GM12874 (cell line): ENCODE results near the gene RPRD1B.

Experiments
- CTCF ChIP-seq: IDR thresholded peaks from 2 replicates; pipeline ENCODE4 v1.5.1; 2011; ENCODE audit warnings: low read depth, mild to moderate bottlenecking, control low read depth, low read length, moderate library complexity; ENCODE audit not compliant: insufficient read depth

RPRD1B gene

DNA sequence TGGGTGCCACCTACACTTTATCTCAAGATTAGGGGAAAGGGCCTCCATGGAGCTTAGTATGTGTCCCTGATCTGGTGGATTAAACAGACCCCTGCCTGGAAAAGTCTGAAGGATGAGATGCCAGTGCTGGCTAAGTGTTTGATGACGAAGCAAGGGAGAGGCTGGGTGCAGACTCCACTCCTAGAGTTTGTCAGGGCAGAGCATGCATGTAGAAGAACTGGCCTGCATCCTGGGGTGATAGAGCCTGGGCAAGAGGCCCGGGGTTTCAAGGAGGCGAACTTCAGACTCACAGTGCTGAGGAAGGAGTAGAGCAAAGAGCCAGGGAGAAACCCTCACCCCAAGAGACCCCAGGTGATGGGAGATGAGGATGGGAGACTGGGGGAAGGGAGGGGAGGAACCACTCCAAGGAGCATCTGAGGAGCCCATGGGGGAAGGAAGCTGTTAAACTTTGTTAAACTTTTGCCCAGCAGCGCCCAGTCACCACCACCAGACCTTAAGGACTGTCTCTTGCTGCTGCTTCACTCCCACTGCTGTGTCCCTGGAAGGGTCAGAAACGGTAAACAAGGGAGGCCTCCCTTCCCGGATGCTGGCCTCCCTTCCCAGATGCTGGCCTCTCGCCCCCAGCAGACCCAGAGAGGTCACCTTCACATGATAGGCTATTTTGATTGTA is 61.6 kb downstream of the RPRD1B start:
- TF ChIP-seq CTCF, result no peak

DNA sequence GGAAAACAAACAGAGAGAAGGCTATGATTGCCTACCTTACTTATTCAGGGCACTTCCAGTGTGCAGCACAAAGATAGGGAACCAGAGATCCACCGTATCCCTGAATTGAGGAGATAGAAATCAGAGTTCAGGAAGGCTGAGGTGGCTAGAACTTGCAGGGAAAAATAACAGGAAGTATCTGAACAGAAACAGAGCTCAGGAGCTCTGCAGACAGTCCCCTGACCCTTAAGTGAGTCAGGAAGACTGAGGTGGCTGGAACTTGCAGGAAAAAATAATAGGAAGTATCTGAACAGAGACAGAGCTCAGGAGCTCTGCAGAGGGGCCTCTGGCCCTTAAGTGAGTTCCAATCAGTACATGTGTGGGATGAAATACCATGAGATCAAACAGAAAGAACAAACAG is 65.4 kb downstream of the RPRD1B start:
- no peak for TF ChIP-seq CTCF

- TF ChIP-seq CTCF, result no peak
Measured at GRCh38 chr20:38104285-38104684, 70.7 kb downstream of the RPRD1B start.

GRCh38 chr20:38106461-38106860 is 72.9 kb downstream of the RPRD1B start:
- no peak for TF ChIP-seq CTCF

DNA sequence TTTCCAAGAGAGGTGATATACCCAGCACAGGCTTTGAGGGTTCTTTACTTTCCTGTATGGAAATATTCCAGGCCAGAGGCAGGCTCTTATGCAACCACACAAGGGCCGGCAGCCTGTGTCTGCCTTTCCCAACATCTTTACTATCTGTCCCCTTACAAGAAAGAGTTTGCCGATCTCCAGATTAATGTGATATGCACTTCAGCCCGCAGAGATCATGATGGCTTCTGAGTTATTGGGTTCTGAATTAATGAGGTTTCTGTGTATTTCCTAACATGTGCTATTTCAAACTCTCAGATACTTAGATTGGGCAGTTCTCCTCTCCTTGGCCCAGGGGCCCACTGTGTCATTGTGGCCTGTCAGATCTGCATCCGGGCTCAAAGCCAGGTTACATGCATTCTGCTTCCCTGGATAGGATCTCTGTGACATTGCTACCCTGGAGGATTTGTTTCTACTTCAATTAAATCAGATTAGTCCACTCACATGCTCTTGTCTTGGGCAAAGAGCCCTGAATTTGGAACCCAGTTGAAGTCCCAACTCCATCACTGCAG is 75.0 kb downstream of the RPRD1B start:
- TF ChIP-seq CTCF, result no peak

DNA sequence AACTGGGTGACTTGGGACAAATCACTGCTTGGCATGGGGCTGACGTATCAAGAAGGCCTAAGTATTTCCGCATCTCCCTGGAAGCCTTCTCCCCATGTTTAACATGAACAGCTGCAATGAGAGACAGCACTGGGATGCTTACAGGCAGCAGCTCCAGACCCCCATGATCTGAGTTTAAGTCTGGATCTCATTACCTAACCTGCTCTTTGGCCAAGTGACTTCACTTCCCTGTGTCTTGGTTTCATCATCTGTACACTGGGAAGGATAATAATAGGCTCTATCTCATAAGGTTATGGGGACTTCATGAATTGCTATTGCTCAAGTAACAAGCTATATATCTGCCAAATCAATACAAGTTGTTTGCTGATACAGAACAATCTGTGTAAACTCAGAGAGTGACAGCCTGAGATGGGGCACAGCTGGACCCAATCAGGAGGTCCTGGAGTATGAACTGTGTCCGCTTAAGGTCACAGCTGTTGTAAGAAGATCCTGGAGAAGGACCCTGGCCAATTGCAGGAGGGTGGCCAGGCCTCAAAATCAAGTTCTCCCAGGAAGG is 75.5 kb downstream of the RPRD1B start:
- TF ChIP-seq CTCF, result no peak

DNA sequence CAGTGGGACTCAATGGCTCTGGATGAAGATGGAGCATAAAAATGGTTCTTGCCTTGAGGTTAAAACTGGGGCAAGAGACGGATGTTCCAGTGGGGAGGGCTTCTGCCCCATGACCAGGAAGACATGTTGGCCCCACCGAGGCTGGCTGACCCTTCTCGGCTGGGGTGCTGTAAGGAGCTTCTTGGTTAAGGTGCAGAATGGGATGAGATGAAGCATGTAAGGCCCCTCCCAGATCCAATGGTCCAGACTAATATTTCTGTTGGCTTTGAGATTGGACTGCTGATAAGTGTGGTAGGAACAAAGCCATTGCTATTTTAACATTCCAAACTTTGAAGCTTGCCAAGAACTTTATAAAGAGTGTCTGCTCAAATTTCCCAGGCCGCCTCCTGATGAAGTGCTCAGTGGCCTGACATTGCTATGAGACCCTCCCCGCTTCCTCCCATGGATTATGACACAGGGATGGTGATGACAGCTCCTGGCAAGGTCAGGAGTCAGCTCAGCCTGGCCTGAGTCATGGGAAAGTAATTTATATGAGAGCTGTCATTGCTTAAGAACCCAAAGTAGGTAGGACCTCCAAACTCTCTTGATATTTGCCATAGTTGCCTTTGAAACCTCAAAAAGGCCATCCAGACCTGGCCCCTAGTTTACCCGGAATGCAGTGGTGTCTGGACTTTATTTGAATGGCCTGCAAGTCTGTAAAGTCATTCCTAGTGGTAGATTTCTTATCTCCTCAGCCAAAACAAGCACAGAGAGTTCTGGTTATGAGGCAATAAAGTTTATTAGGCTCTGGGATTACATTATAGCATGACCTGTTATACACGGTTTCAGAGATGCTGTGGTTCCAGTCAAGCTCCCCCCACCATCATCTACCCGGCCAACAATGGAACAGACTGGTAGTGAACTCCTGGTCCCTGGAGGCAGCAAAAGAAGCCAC is 76.3 kb downstream of the RPRD1B start:
- TF ChIP-seq CTCF, result no peak
